IPS-20b (cell line): ENCODE results near the gene FBXO3.
A peak's percentile ranks its signal among the peaks of the same experiment; 100 is the strongest.
"Not testable (repeated sequence)": the region's sequence is repeated elsewhere in the genome, so short reads cannot be mapped to it uniquely, and the experiment has no call there.

ENCODE experiments used
- H3K27ac ChIP-seq: one replicate; pipeline ENCODE4 v1.5.1; 2013; ENCODE audit warnings: low read length
- H3K27me3 ChIP-seq: 2 replicates; pipeline ENCODE4 v1.6.1; 2013; ENCODE audit warnings: mild to moderate bottlenecking, low read length, inconsistent platforms; ENCODE audit not compliant: insufficient read depth
- H3K36me3 ChIP-seq: 2 replicates; pipeline ENCODE4 v1.6.1; 2013; ENCODE audit warnings: low read depth, mild to moderate bottlenecking, inconsistent platforms, low read length, moderate library complexity; ENCODE audit not compliant: insufficient read depth
- H3K4me1 ChIP-seq: 2 replicates; pipeline ENCODE4 v1.6.1; 2013; ENCODE audit warnings: mild to moderate bottlenecking, control low read depth, inconsistent platforms, low read length, moderate library complexity; ENCODE audit not compliant: insufficient read depth
- H3K4me3 ChIP-seq: 2 replicates; pipeline ENCODE4 v1.5.1; 2013; ENCODE audit warnings: mild to moderate bottlenecking, low read length, inconsistent platforms
- H3K9ac ChIP-seq: 2 replicates; pipeline ENCODE4 v1.6.1; 2013; ENCODE audit warnings: low read depth, mild to moderate bottlenecking, inconsistent platforms, low read length, moderate library complexity
- H3K9me3 ChIP-seq: 2 replicates; pipeline ENCODE4 v1.6.1; 2013; ENCODE audit warnings: mild to moderate bottlenecking, low read depth, low read length, inconsistent platforms; ENCODE audit not compliant: insufficient read depth

Gene FBXO3

GRCh38 chr11:33773987-33774735 lies at the start of gene FBXO3:
Gene FBXO3 (minus strand): TSS chr11:33774520. CDS start chr11:33774497, 23 bp downstream.
- H3K9ac ChIP-seq: peak within 1 kb of the TSS; percentile 77; the same call in 1 of the 2 replicates
- peaks cover 20% of the 10 kb centered on the region for H3K4me1 ChIP-seq
- no peaks in the 10 kb centered on the region for H3K9me3 ChIP-seq
- H3K27ac ChIP-seq: no peak within 1 kb of the TSS
- H3K27me3 ChIP-seq: peaks cover 37% of the 10 kb centered on the region
- no peaks in the 10 kb centered on the region for H3K36me3 ChIP-seq
- H3K4me3 ChIP-seq: peak within 1 kb of the TSS; percentile 85

- H3K27me3 ChIP-seq: peaks cover 39% of the 10 kb centered on the region
- not testable (repeated sequence) for H3K27ac ChIP-seq, H3K9me3 ChIP-seq, H3K9ac ChIP-seq, H3K4me1 ChIP-seq, H3K36me3 ChIP-seq, H3K4me3 ChIP-seq
Observed at GRCh38 chr11:33822981-33823380, 48.7 kb upstream of the FBXO3 start.

- H3K36me3 ChIP-seq: no peaks in the 10 kb centered on the region
- no peak overlapping the region for H3K9ac ChIP-seq
- no peak overlapping the region for H3K27ac ChIP-seq
- H3K4me3 ChIP-seq: no peak overlapping the region
- H3K4me1 ChIP-seq: 0 out of 2 replicates have a peak, but pooled peaks cover 3% of the 10 kb centered on the region
- H3K27me3 ChIP-seq: peaks cover 18% of the 10 kb centered on the region; the same call in 1 of the 2 replicates
- no peaks in the 10 kb centered on the region for H3K9me3 ChIP-seq
Observed at GRCh38 chr11:33819278-33820035, 45.1 kb upstream of the FBXO3 start.

DNA sequence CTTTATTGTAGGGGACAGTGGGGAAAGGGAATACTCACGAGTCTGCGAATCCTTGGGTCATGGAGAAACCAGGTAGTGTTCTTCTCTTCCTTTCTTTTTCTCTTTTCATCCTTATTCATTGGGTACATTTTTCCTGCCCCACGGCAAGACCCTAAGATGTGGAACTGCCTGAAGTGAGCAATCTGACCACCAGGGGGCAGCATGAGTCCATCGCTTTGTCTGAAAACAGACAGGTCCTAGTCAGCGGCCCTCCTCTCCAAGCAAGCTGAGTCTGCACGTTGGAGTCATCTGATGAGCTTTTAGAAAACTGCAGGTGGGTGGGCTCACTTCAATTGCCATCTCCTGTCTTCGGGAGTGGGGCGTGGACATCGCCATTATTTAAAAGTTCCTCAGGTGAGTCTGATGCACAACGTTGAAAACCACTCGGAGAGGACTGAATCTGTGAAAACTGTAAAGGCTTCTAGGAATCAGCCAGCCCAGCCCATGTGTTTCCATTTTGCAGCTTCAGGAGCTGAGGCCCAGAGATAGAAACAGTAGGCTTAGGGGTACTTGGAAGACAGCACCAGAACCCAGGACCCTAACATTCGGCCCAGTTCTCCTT lies 34.0 kb upstream of the FBXO3 start:
- no peak overlapping the region for H3K27ac ChIP-seq
- H3K4me3 ChIP-seq: no peak overlapping the region
- no peaks in the 10 kb centered on the region for H3K9me3 ChIP-seq
- H3K36me3 ChIP-seq: no peaks in the 10 kb centered on the region
- no peak overlapping the region for H3K9ac ChIP-seq
- H3K4me1 ChIP-seq: no peaks in the 10 kb centered on the region
- H3K27me3 ChIP-seq: no peaks in the 10 kb centered on the region; the same call in 1 of the 2 replicates

DNA sequence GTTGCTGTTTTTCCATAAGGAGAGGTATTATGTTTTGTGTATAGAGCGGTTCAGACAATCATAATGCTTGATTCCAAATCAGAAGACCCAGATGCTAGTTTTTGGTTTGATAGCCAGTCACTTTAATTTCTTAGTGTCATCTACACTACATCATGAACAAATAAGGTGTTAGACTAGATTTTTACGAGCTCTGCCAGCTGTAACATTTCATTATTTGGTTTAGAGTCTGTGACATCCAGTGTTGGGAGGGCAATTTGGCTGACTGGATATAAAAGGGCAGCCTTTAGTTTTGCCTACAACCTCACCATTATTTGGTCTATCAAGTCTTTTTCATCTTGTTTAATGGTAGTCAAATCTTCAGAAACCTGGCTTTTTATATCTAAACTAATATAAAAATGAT lies 30.2 kb upstream of the FBXO3 start:
- Histone ChIP-seq H3K9me3 (no peaks in the 10 kb centered on the region), H3K27ac (no peak overlapping the region), H3K4me1 (no peaks in the 10 kb centered on the region), H3K36me3 (no peaks in the 10 kb centered on the region), H3K27me3 (peaks cover 30% of the 10 kb centered on the region), H3K9ac (no peak overlapping the region), H3K4me3 (no peak overlapping the region)

GRCh38 chr11:33802194-33802950 lies 28.1 kb upstream of the FBXO3 start:
- Histone ChIP-seq H3K4me3 (peak overlapping the region; percentile 75), H3K27ac (no peak overlapping the region), H3K4me1 (no peaks in the 10 kb centered on the region), H3K9ac (peak overlapping the region; percentile 71; the same call in 1 of the 2 replicates), H3K27me3 (peaks cover 37% of the 10 kb centered on the region), H3K9me3 (no peaks in the 10 kb centered on the region), H3K36me3 (no peaks in the 10 kb centered on the region)

DNA sequence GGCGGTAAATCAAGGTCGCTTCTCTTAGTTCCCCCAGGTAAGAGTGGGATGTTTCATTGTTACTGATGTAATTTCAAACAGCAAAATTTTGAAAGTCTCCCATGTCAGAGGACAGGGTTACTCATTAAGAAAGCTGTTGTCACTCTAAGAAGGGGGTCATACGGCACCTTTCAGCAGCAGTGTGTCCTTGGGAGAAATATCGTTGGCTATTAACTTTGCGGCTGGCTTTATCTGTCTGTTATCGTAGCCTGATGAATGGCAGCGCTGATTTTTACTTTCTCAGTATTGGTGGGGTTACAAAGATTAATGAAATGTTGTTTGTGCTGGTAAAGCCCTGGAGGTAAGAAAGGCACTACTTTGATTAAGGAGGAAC lies 27.5 kb upstream of the FBXO3 start:
- H3K4me3 ChIP-seq: peak overlapping the region; percentile 75
- no peaks in the 10 kb centered on the region for H3K9me3 ChIP-seq
- H3K9ac ChIP-seq: peak overlapping the region; percentile 71; the same call in 1 of the 2 replicates
- H3K36me3 ChIP-seq: no peaks in the 10 kb centered on the region
- H3K27me3 ChIP-seq: peaks cover 37% of the 10 kb centered on the region
- no peaks in the 10 kb centered on the region for H3K4me1 ChIP-seq
- no peak overlapping the region for H3K27ac ChIP-seq

DNA sequence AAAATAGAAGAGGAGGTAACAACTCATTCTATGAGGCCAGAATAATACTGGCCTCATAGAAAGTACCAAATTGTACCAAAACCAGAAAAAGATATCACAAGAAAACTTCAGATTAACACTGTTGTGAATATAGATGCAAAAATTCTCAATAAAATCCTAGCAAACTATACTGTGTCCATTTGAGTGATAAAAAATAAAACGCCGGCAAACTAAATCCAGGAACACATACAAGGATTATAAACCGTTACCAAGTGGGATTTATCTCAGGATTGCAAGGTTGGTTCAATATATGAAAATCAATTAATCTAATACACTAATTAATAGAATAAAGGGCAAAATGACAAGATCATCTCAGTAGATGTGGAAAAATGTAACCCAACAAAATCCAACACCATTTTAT lies 23.6 kb upstream of the FBXO3 start:
- no peaks in the 10 kb centered on the region for H3K36me3 ChIP-seq
- no peak overlapping the region for H3K9ac ChIP-seq
- H3K4me1 ChIP-seq: no peaks in the 10 kb centered on the region
- no peak overlapping the region for H3K4me3 ChIP-seq
- peaks cover 50% of the 10 kb centered on the region for H3K27me3 ChIP-seq
- no peaks in the 10 kb centered on the region for H3K9me3 ChIP-seq
- no peak overlapping the region for H3K27ac ChIP-seq

GRCh38 chr11:33790040-33790439 lies 15.7 kb upstream of the FBXO3 start:
- H3K27ac ChIP-seq: no peak overlapping the region
- peaks cover 5% of the 10 kb centered on the region; the same call in 1 of the 2 replicates for H3K27me3 ChIP-seq
- no peak overlapping the region for H3K4me3 ChIP-seq

GRCh38 chr11:33788095-33788494 lies 13.8 kb upstream of the FBXO3 start:
- not testable (repeated sequence) for H3K36me3 ChIP-seq, H3K27me3 ChIP-seq, H3K9me3 ChIP-seq, H3K4me1 ChIP-seq, H3K4me3 ChIP-seq, H3K9ac ChIP-seq, H3K27ac ChIP-seq

More at GRCh38 chr11:33790040-33790439, 15.7 kb upstream of the FBXO3 start:
- H3K36me3 ChIP-seq: no peaks in the 10 kb centered on the region
- H3K9ac ChIP-seq: no peak overlapping the region
- no peaks in the 10 kb centered on the region for H3K4me1 ChIP-seq
- no peaks in the 10 kb centered on the region for H3K9me3 ChIP-seq

DNA sequence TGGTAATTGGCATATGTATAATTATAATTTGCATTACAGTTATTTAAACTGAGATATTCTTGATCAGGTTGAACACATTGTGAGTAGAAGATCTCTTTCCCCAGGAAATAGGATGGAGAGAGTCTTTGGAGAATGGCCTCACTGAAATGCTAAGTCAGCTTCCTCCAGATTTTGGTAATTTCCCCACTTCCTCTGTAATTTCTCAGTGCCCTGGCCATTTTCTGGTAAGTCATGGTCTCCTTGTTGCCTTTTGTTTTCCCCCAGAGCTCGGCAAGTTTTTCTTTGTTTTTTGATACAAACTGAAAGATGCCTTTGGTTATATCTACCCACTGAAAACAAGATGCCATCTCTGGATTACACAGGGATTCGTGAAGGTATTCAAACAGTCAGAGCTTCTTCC lies 12.8 kb upstream of the FBXO3 start:
- no peaks in the 10 kb centered on the region for H3K4me1 ChIP-seq
- H3K9me3 ChIP-seq: no peaks in the 10 kb centered on the region
- no peaks in the 10 kb centered on the region for H3K36me3 ChIP-seq
- H3K27ac ChIP-seq: no peak overlapping the region
- H3K27me3 ChIP-seq: no peaks in the 10 kb centered on the region; the same call in 1 of the 2 replicates
- no peak overlapping the region for H3K4me3 ChIP-seq
- H3K9ac ChIP-seq: no peak overlapping the region
